Endothelial cell of hepatic sinusoid (primary cell): ENCODE data around the gene C3orf70.

Experiments used
- in situ Hi-C: cut with HindIII; loops from 2 replicates; pipeline ENCODE4 v1.10.0; 2017; ENCODE audit warnings: low sequenced_read_pairs

The C3orf70 gene

GRCh38 chr3:185057829-185058228 is 95.0 kb downstream of the C3orf70 start:
- in situ Hi-C loops, result no loop called here

- in situ Hi-C loops, result no loop called here
Observed at GRCh38 chr3:185056908-185057307, 96.0 kb downstream of the C3orf70 start.

GRCh38 chr3:185052631-185053030 is 100.2 kb downstream of the C3orf70 start:
- in situ Hi-C loops, result no loop called here

GRCh38 chr3:185051801-185052200 is 101.1 kb downstream of the C3orf70 start:
- in situ Hi-C loops, result no loop called here

GRCh38 chr3:185049710-185050109 is 103.2 kb downstream of the C3orf70 start:
- in situ Hi-C loops, result no loop called here

GRCh38 chr3:185046603-185047002 is 106.3 kb downstream of the C3orf70 start:
- in situ Hi-C loops, result no loop called here

GRCh38 chr3:185046164-185046515 is 106.7 kb downstream of the C3orf70 start:
- in situ Hi-C loops, result no loop called here

GRCh38 chr3:185042312-185043050 is 110.4 kb downstream of the C3orf70 start:
- in situ Hi-C loops, result no loop called here

GRCh38 chr3:185041540-185041939 is 111.3 kb downstream of the C3orf70 start:
- in situ Hi-C loops, result no loop called here

- in situ Hi-C loops, result no loop called here
Observed at GRCh38 chr3:185040425-185040824, 112.4 kb downstream of the C3orf70 start.

- in situ Hi-C loops, result no loop called here
Observed at GRCh38 chr3:185037801-185038200, 115.1 kb downstream of the C3orf70 start.

GRCh38 chr3:185030951-185031350 is 121.9 kb downstream of the C3orf70 start:
- in situ Hi-C loops, result loop anchor here (5.0 kb wide), 1 partner anchor 86 kb away; no protein-coding TSS in a partner anchor

GRCh38 chr3:185030399-185030798 is 122.5 kb downstream of the C3orf70 start:
- in situ Hi-C loops, result loop anchor here (5.0 kb wide), 1 partner anchor 87 kb away; no protein-coding TSS in a partner anchor

- in situ Hi-C loops, result loop anchor here (5.0 kb wide), 1 partner anchor 48 kb away; no protein-coding TSS in a partner anchor
Observed at GRCh38 chr3:185029086-185029485, 123.8 kb downstream of the C3orf70 start.

- in situ Hi-C loops, result loop anchor here (5.0 kb wide), 1 partner anchor 49 kb away; no protein-coding TSS in a partner anchor
Observed at GRCh38 chr3:185028121-185028520, 124.7 kb downstream of the C3orf70 start.
